ENCODE data around the gene TMEM114.

The TMEM114 gene

DNA sequence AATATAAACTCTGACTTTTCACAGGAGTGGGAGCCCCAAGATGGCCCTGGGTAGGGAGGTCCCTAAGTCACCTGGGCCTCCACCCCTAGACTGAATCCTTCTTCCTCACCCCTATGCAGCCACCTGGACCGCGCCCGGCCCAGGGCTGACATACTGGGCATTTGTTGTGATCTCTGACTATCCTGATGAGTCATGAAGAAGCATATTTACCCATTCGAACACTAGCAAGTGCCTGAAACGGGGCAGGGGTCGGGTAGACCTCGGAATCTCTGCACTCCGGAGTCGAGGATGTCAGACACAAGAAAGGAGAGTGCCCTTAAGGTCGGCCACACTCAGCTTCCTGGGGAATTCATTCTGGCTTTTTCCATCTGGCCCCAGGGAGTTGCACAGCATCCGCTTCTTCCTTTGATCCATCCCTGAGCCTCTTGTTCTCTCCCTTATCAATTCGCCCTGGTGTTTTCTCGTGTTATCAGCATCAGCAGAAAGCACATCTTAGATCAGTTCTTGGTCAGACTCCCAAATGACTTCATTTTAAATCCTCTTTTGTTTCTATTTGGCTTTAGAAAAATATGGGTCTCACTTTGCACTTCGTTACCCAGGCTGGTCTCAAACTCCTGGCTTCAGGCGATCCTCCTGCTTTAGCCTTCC is 41.6 kb upstream of the TMEM114 start:
- ChIA-PET CTCF (no interaction called here), POLR2A (no interaction called here)
- DNase-seq (ENCODE audit: extremely low spot score) = no peak
- TF ChIP-seq NFRKB (IDR thresholded peaks at IDR 0.05) (no peak), CTBP1 (IDR thresholded peaks at IDR 0.05; ENCODE audit: borderline replicate concordance) (no peak), FOXM1 (IDR thresholded peaks at IDR 0.05; ENCODE audit: borderline replicate concordance) (no peak), TARDBP (IDR thresholded peaks at IDR 0.05) (no peak), SUZ12 (IDR thresholded peaks at IDR 0.05) (no peak), FOXK2 (IDR thresholded peaks at IDR 0.05) (no peak), ELF4 (IDR thresholded peaks at IDR 0.05) (no peak), BHLHE40 (IDR thresholded peaks at IDR 0.05; ENCODE audit: borderline replicate concordance) (no peak), HDGF (IDR thresholded peaks at IDR 0.05; ENCODE audit: borderline replicate concordance) (no peak), ARNT (IDR thresholded peaks at IDR 0.05) (no peak), ZNF384 (IDR thresholded peaks at IDR 0.05) (no peak), L3MBTL2 (conservative IDR thresholded peaks at IDR 0.05) (no peak)
- TF ChIP-seq, protein P1, sequence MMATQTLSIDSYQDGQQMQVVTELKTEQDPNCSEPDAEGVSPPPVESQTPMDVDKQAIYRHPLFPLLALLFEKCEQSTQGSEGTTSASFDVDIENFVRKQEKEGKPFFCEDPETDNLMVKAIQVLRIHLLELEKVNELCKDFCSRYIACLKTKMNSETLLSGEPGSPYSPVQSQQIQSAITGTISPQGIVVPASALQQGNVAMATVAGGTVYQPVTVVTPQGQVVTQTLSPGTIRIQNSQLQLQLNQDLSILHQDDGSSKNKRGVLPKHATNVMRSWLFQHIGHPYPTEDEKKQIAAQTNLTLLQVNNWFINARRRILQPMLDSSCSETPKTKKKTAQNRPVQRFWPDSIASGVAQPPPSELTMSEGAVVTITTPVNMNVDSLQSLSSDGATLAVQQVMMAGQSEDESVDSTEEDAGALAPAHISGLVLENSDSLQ (IDR thresholded peaks at IDR 0.05) = no peak

DNA sequence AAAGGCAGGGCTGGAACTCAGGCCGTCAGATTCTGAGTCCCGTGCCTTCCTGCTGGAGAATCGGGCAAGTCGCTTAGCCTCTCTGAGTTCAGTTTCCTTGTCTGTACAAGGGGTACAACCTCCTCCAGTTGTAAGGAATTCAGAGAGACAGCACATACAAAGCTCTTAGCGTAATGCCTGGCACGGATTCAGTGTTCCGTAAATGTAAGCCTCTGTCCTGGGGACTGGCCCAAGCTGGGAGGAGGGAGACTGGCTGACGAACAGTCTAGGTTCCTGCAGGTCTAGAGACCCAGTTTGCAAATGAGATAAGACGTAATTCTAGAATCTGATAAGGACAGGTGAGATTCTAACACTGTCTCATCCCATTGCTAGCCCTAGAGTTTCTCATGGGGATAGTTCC is 41.1 kb upstream of the TMEM114 start:
- DNase-seq (ENCODE audit: extremely low spot score) = no peak
- ChIA-PET CTCF (no interaction called here), POLR2A (no interaction called here)
- TF ChIP-seq HDGF (IDR thresholded peaks at IDR 0.05; ENCODE audit: borderline replicate concordance) = no peak
- no peak for TF ChIP-seq CTBP1 (IDR thresholded peaks at IDR 0.05; ENCODE audit: borderline replicate concordance)
- TF ChIP-seq ELF4 (IDR thresholded peaks at IDR 0.05) = no peak
- TF ChIP-seq FOXM1 (IDR thresholded peaks at IDR 0.05; ENCODE audit: borderline replicate concordance) = no peak
- TF ChIP-seq FOXK2 (IDR thresholded peaks at IDR 0.05) = no peak
- no peak for TF ChIP-seq ZNF384 (IDR thresholded peaks at IDR 0.05)
- TF ChIP-seq SUZ12 (IDR thresholded peaks at IDR 0.05) = no peak
- TF ChIP-seq LEF1 (IDR thresholded peaks at IDR 0.05; ENCODE audit: borderline replicate concordance) = no peak
- no peak for TF ChIP-seq NFRKB (IDR thresholded peaks at IDR 0.05)
- no peak for TF ChIP-seq FOXA1 (IDR thresholded peaks at IDR 0.05)
- TF ChIP-seq L3MBTL2 (conservative IDR thresholded peaks at IDR 0.05) = no peak
- TF ChIP-seq BHLHE40 (IDR thresholded peaks at IDR 0.05; ENCODE audit: borderline replicate concordance) = no peak
- TF ChIP-seq, protein P1 (IDR thresholded peaks at IDR 0.05) = no peak

DNA sequence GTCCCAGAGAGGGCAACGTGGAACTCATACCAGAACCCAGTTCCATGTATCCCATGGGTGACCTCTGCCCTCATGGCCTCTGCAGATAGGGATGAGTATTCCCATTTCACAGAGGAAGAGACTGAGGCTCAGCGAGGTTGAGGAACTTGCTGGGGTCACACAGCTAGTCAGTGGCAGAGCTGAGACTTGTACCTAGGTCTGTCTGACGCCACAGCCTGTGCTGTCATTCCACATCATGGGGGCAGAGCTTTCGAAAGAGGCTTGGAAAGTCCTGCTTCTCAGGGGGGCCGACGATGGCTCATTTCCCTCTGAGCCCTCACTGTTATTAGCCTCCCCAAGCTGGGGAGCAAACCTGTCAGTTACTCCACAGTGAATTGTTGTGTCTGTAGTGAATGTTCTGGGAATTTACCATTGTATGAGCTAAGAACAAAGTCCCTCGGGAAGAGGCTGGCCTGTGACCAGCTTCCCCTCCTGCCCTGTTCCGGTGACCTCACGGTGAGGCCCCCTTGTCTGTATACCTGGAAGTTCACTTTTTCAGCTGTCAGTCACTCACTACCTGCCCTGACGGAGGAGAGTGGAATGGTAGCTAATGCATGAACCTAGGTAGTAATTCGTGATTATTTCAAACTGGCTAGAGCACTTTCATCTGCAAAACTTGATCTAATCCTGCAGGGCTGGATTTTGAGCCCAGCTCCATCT is 40.1 kb upstream of the TMEM114 start:
- POLR2A ChIA-PET = interaction anchor here (1.1 kb wide), 1 partner anchor 9 kb away, joined by 3 read pairs; no protein-coding TSS in a partner anchor
- CTCF ChIA-PET = no interaction called here
- no peak for DNase-seq (ENCODE audit: extremely low spot score)
- TF ChIP-seq SP1 (IDR thresholded peaks at IDR 0.05) (no peak), FOXA1 (IDR thresholded peaks at IDR 0.05) (no peak), FOXK2 (IDR thresholded peaks at IDR 0.05) (no peak), CTBP1 (IDR thresholded peaks at IDR 0.05; ENCODE audit: borderline replicate concordance) (no peak), BHLHE40 (IDR thresholded peaks at IDR 0.05; ENCODE audit: borderline replicate concordance) (no peak), NFRKB (IDR thresholded peaks at IDR 0.05) (no peak)

DNA sequence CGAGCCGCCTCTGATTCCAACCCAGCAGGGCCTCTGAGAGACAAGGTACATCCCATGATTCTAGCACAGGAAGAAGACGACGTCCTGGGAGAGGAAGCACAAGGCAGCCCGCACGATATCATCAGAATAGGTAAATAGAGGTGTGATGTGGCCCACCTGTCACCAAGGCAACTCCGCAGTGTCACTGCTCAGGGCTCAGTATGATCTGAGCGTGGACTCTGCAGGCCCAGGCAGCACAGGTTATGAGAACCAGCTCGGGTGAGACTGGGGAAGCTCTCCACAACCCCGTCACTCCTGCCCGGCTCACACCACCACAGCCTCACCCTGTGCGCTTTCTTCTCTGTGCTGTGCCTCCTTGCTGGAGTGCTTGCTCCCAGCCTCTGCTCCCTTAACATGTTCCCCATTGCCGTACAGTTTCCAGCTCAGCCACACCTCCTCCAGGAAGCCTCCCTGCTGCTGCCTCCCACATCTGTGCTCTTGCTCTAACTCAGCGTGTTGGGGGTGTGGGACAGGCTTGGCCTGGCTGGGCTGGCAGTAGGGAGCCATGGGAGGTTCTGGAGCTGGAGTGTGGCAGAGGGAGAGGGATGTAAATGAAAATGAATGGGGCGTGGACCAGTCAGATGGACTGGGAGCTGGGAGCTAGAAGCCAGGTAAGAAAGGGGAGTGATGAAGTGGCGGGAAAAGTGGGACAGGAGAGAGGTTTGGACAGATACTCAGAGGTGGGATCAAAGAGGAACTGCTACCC is 38.8 kb upstream of the TMEM114 start:
- TF ChIP-seq FOXA1 (IDR thresholded peaks at IDR 0.05) (no peak), BHLHE40 (IDR thresholded peaks at IDR 0.05; ENCODE audit: borderline replicate concordance) (no peak), SUZ12 (IDR thresholded peaks at IDR 0.05) (no peak), ELF4 (IDR thresholded peaks at IDR 0.05) (no peak), LEF1 (IDR thresholded peaks at IDR 0.05; ENCODE audit: borderline replicate concordance) (no peak), SP1 (IDR thresholded peaks at IDR 0.05) (no peak), ARNT (IDR thresholded peaks at IDR 0.05) (no peak), FOXM1 (IDR thresholded peaks at IDR 0.05; ENCODE audit: borderline replicate concordance) (no peak), HDGF (IDR thresholded peaks at IDR 0.05; ENCODE audit: borderline replicate concordance) (no peak), FOXK2 (IDR thresholded peaks at IDR 0.05) (no peak), CTBP1 (IDR thresholded peaks at IDR 0.05; ENCODE audit: borderline replicate concordance) (no peak), NFRKB (IDR thresholded peaks at IDR 0.05) (no peak), L3MBTL2 (conservative IDR thresholded peaks at IDR 0.05) (no peak), TARDBP (IDR thresholded peaks at IDR 0.05) (no peak)
- TF ChIP-seq, protein P1 (IDR thresholded peaks at IDR 0.05) = no peak
- ChIA-PET POLR2A (interaction anchor here (1.1 kb wide), 1 partner anchor 10 kb away, joined by 3 read pairs; no protein-coding TSS in a partner anchor), CTCF (no interaction called here)
- DNase-seq (ENCODE audit: extremely low spot score) = no peak

DNA sequence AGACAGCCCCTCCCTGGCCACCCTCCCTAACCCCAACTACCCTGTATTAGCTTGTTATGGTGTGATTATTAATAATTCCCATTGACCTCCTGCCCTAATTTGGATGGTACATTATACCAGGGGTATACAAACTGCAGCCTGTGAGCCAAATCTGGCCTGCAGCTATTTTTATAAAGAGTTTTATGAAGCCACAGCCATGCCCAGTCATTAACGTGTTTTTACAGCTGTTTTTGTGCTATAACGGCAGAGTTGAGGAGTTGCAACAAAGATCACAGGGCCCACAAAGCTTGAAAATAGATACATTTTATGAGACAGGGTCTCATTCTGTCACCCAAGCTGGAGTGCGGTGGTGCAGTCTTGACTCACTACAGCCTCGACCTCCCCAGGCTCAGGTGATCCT is 37.1 kb upstream of the TMEM114 start:
- ChIA-PET CTCF (no interaction called here), POLR2A (no interaction called here)
- TF ChIP-seq SUZ12 (IDR thresholded peaks at IDR 0.05) = no peak
- no peak for TF ChIP-seq FOXA1 (IDR thresholded peaks at IDR 0.05)
- no peak for TF ChIP-seq BHLHE40 (IDR thresholded peaks at IDR 0.05; ENCODE audit: borderline replicate concordance)
- no peak for TF ChIP-seq TARDBP (IDR thresholded peaks at IDR 0.05)
- no peak for TF ChIP-seq HDGF (IDR thresholded peaks at IDR 0.05; ENCODE audit: borderline replicate concordance)
- DNase-seq (ENCODE audit: extremely low spot score) = no peak

All from HEK293T (cell line).